GM19328 (cell line): ENCODE data around the gene MPND.
A peak's percentile ranks its signal among the peaks of the same experiment; 100 is the strongest.
"Not testable (repeated sequence)": the region's sequence is repeated elsewhere in the genome, so short reads cannot be mapped to it uniquely, and the experiment has no call there.

Experiments used
- ATAC-seq: cut with Tn5 transposase; IDR thresholded peaks from one replicate; pipeline ENCODE4 v1.9.1; 2021; ENCODE audit warnings: mild to moderate bottlenecking, moderate library complexity; ENCODE audit not compliant: unreplicated experiment

The MPND gene

DNA sequence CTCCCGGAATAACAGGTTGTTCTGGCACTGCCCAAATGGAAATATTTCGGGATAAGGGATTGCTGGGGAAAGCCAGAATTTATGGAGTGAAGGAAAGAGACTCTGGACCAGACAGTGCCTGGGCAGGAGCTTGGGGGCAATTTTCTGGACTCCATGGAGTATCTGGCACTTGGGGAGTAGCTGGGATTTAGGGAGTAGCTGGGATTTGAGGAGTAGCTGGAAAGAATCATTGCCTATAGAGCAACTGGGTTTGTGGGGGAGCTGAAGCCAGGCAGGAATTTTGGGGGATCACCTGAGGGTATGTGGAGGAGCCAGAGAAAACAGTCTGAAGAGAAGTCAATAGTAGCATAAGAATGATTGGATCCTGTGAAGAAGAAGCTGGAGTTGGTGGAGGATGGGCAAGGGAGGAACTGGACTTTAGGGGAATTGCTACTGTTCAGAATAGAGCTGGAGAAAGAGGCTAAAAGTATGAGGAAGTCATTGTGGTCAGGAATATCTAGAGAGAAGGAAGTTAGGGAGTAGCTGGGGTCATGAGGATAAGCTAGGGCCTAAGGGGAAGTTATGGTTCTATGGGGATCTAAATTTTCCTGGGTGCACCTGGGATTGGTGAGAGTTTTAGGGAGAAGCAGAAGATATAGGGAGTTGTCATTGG lies 24.2 kb upstream of the MPND start:
- no peak for ATAC-seq

DNA sequence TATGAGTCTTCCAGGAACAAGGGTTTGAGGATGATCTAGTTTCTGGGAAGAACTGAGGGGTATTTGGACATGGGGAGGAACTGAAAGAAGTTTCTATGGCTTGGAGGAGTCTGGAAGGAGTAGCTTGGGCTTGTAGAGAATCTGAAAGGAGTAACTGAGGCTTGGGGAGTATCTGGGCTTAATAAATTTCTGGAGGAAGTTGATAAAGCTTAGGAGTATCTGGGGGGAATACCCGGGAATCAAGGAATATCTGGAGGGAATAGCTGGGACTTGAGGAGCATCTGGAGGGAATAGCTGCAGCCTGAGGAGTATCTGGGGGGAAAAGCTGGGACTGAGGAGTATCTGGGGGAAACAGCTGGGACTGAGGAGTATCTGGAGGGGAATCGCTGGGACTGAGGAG lies 22.9 kb upstream of the MPND start:
- ATAC-seq = no peak

DNA sequence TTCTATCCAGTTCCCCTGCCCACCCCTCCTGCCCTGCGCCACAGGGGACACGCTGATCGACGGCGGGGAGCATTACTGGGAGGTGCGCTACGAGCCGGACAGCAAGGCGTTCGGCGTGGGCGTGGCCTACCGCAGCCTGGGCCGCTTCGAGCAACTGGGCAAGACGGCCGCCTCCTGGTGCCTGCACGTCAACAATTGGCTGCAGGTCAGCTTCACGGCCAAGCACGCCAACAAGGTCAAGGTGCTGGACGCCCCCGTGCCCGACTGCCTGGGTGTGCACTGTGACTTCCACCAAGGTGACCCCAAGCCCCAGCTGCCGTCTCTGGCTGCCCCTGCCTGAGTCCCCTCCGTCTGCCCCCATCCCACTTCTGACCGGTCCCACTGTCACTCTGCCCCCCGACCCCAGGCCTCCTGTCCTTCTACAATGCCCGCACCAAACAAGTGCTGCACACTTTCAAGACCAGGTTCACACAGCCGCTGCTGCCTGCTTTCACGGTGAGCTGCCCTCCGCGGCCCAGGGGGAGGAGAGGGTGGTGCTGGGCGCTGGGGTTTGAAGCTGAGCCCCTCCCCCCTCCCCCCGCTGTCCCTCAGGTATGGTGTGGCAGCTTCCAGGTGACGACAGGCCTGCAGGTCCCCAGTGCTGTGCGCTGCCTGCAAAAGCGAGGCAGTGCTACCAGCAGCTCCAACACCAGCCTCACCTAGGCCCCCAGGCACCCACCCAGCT lies 20.3 kb upstream of the MPND start:
- no peak for ATAC-seq

DNA sequence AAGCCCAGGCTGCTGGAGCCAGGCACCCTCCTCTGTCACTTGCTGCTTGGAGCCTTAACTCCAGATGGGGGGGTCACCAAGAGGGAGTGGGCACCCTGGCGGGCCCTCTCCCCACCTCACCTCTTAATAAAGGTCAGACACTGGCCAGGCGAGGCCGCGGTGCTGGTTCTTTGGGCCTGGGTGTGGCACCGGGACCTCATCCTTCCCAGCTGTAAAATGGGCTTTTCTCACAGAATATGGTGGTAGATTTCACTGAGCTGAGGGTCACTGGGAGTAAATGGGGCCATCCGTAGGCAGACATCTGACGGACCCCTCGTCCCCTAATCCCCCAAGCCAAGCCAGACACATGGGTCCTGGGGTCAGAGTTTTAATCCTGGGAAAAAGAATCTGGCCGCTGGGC lies 19.7 kb upstream of the MPND start:
- ATAC-seq = no peak

DNA sequence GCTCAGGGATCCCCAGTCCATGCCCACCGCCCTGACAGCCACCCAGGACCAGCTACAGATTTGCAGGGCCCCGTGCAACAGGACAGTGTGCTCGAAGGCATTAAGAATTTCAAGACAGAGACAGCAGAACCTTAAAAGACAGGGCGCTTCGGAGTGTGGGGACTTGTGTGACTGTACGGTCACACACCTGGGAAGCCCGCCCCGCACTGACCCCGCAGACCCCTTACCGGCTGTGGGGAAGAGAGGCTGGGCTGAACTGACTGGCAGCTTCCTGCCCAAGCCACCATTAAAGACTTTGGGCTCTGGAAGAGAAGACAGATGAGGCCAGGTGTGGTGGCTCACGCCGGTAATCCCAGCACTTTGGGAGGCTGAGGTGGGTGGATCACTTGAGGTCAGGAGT lies 19.1 kb upstream of the MPND start:
- no peak for ATAC-seq

DNA sequence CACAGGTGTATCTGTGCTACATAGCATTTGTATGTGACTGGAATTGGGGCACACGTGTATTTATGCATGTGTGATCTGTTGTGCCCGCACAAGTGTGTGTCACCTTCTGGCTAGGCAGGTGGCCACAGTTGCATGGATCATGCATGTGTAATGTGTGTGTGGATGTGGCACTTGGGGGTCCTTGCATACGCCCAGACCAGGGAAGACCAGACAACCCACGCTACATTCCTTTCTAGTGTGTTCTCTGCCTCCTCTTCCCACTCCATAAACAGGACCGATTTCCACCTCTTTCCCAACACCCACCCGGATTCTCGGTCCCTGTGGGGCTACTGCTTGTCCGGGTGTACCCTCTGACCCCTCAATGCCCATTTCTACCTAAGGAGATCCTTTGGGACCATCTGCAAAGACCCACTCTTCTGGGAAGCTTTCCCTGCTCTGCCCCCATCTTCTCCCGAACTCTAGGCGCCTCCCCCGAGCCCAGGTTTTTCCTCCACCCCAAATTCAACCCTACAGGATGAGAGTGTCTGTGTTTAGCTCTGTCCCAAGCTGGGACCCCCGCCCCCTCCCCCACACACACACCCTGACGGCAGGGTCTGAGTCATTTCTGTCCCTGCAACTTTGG lies 17.0 kb upstream of the MPND start:
- no peak for ATAC-seq

DNA sequence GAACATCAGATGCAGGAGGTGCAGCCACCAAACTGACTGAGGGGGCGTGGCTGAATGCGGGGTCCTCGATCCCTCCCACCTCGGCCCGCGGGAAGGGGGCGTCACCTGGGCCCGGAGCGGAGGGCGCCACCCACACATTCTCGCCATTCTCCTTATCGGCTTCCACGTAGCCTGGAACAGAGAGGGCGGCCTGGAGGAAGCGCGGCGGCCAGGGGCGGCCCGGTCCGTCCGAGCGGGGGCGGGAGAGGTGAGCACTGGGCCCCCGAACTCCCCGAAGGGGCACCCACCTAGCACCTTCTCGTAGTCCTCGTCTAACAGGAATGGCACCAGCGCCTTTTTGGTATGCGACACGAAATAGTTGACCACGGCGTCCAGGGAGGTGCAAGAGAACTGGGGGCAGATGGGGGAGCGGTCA lies 16.5 kb upstream of the MPND start:
- no peak for ATAC-seq

DNA sequence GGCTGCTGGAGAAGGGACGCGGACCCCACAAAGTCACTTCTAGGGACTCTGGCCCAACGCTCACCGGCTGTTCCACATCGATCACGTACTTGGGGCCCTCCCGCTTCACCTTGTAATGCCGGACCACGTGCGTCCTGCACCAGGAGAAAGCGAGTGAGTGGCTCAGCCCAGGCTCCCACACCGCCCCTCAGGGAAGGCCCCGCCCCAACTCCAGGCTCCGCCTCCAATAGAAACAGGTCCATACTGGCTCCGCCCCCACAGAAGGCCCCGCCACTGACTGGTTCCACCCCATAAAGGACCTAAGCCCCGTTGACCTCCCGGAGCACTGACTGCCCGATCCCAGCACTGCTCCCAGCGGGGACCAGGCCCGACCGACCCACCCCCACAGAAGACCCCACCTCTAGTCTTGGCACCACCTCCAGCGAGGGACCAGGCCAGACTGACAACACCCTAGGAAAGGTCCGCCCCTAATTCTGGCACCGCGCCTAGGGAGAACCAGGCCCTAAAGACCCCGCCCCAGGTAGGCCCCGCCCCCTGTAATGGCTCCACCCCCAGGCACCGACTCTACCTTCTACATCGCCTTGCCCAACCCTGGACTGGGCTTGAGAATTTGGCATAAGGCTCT lies 16.0 kb upstream of the MPND start:
- ATAC-seq = no peak

DNA sequence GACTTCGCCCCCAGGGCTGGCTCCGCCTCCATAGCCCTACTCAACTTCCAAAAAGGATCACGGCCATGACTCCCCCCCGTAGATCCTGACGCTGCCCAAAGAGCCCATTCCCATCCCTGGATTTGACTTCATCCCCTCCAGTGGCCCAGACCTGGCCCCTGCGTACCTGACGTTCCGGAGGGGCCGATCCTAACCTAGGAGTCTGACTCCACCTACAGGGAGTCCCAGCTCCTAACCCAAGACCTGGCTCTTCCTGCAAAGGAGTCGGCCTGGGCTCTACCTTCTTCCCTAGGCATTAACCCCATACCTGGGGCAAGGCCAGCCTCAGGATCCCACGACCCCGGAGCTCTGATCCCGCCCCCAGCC lies 15.5 kb upstream of the MPND start:
- ATAC-seq = no peak

DNA sequence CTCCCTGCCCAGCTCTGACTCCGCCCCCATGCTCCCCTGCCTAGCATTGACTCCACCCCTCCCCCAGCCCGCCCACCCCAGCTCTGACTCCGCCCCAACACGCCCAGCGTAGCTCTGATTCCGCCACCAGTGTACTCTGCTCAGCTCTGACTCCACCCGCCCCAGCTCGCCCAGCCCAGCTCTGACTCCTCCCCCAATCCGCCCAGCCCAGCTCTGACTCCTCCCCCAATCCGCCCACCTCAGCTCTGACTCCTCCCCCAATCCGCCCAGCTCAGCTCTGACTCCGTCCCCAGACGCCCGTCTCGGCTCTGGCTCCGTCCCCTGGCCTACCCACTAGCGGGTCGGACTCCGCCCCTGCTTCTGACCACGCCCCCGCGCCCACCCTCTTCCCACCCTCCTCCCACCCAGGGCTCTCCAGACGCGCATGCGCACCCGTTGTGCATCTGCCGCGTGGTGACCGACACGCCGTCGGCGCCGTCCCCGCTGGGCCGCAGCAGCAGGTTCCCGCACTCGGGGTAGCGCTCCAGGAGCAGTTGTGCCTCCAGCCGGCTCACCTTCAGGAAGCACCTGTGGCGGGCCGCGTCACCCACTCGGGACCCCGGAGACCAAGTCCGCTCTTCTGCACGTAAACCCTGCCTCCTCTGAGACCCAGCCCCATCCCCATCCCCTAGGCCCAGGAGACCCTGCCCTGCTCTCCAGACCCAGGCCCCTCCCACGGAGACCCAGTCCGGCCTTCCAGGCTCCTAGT lies 14.9 kb upstream of the MPND start:
- peak; percentile 81 for ATAC-seq

DNA sequence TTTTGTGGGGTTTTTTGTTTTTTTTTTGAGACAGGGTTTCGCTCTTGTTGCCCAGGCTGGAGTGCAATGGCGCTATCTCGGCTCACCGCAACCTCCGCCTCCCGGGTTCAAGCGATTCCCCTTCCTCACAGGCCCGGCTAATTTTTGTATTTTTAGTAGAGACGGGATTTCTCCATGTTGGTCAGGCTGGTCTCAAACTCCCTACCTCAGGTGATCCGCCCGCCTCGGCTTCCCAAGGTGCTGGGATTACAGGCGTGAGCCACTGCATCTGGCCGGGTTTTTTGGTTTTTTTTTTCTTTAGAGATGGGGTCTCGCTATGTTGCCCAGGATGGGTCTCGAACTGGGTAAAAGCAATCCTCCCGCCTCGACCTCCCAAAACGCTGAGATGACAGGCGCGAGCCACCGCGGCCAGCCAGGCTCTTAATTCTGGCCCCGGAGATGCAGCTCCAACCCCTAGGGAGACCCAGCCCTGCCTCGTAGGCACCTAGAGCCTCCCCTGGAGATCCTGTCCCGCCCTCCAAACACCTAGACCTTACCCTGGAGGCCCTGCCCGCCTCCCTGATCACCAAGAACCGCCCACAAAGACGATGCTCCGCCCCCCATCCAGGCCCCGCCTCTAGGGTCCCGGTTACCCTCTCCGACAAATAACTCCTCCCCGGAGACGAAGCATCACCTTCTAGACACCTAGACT lies 14.2 kb upstream of the MPND start:
- not testable (repeated sequence) for ATAC-seq

DNA sequence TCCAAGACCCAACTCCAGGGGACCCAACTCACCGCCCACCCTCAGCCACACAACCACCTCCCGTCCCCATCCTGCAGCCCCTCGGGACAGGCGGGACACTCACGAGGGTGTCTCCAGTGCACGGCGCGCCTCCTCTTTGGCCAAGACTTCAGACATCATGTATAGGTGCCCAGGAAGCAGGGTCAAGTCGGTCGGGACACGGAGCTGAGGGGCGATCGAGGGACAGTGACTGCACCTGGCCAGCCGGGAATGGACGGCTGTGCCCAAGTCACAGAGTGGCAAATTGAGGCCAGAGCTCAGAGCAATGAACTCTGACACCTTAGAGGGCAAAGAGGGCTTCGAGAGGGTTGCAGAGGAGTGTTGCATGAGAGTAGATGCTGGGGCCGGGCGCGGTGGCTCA lies 13.5 kb upstream of the MPND start:
- ATAC-seq = no peak

DNA sequence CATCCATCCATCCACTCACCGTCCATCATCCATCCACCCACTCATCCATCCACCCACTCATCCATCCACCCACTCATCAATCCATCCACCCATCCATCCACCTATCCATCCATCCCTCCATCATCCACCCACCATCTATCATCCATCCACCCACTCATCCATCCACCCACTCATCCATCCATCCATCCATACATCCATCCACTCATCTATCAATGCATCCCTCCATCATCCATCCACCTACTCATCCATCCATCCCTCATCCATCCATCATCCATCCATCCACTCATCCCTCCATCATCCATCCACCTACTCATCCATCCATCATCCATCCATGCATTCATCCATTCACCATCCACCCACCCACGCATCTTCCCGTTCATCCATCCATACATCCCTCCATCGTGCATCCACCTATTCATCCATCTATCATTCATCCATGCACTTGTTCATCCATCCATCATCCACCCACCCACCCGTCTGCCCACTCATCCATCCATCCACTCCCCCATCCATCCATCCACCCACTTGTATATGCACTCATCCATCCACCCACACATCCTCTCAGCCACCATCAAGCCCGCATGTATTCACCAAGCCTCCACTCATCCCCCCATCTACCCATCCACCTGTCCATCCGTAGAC lies 8.3 kb upstream of the MPND start:
- no peak for ATAC-seq

DNA sequence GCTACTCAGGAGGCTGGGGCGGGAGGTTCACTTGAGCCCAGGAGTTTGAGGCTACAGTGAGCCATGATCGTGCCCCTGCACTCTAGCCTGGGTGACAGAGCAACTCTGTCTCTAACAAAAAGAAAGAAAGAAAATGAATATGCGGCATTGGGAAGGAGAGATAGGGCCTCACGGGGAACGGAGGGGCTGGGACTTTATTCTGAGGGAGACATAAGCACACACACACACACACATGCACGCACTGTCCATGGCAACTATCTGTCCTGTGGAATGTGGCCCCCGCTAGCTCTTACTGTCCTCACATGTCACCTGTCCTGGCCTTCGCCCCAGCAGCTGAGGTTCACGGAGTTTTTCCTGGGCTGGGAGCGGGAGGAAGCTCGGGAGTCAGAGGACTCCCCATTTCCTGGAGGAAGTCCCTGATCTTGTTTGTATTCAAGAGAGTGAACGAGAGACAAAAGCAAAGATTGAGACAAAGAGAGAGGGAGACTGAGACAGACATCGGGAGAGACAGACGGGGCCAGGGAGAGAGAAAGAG lies 5.4 kb upstream of the MPND start:
- no peak for ATAC-seq

DNA sequence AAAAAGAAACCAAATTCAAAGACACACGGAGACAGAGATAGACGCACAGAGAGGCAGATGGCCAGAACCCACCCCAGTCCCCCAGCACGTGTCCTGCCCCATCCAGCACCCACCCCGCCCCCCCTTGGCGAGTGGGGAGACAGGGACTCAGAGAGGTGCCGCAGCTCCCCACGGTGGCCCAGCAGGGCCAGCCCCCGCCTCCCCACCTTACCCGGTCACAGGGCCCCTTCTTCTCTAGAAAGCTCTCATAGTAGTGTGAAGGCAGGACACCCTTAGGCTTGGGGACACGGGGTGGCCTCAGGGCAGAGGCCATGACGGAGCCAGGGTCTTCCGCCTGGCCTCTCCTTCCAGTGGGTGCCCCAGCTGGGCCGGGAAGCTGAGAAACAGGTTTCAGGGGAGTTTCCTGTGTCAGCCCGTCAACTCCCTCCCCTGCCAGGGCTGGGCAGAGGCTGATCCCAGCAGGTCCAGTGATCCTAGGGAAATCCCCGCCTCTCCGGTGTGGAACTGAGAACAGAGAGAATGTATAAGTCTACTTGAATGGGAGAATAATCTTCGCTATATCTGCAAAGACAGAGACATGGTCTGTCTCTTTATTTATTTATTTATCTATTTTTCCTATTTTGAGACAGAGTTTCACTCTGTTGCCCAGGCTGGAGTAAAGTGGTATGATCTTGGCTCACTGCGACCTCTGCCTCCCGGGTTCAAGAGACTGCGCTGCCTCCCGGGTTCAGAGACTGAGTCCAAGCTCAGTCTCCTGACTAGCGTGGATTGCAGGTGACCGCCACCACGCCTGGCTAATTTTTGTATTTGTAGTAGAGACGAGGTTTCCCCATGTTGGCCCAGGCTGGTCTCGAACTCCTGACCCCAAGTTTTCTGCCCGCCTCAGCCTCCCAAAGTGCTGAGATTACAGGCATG lies 4.7 kb upstream of the MPND start, which contains the start of gene STAP2:
STAP2 (minus strand) TSS at position 387 of the 915 bp plus-strand sequence; CDS start at position 313, 74 bp downstream.
- no peak for ATAC-seq

DNA sequence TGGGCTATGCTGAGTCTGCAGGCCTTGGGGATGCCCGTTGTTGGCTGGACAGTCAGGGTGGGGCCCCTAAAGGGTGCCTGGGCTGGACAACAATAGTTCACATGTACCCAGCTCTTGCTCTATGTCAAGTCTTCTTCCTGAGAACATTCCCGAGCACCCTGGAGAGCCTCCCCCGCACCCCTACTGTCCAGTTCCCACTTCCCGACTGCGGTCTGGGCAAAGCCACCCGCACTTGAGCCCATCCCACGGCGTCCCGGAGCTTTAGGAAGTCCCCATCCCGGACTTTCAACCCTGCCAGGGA lies 1.1 kb upstream of the MPND start:
- no peak for ATAC-seq

DNA sequence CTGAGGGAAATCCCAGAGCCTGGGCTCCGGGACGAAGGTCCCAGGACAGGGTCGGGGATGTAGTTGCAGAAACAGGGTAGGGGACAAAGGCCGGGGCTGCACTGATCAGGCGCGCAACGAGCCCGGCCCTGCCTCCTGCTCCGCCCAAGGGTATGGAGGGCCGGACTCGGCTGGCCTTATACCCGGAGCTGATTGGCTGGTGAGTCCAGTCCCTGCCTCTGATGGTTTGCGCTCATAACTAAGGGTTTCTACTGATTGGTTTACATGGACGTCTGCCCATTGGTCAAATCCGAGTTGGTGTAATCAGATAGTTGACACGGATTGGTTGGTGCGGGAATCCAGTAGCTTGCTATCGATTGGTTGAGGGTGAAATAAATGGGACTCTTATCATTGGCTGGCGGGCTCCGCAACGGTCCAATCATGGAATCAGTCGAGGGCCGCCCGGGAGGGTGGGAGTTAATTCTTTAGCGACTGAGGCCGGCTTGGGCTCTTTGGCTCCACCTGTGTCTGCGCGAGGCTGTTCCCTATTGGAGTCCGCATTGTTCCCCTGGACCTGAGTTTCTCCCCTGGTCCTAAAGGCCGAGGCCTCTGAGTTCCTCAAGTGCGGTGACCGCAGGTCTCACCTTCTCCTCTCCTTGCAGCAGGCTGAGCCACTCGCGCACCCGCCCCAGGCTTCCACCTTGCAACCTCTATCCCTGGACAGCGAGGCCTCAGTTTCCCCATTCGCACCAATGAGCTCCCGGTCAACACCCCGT lies 570 bp upstream of the MPND start:
- peak; percentile 89 for ATAC-seq

DNA sequence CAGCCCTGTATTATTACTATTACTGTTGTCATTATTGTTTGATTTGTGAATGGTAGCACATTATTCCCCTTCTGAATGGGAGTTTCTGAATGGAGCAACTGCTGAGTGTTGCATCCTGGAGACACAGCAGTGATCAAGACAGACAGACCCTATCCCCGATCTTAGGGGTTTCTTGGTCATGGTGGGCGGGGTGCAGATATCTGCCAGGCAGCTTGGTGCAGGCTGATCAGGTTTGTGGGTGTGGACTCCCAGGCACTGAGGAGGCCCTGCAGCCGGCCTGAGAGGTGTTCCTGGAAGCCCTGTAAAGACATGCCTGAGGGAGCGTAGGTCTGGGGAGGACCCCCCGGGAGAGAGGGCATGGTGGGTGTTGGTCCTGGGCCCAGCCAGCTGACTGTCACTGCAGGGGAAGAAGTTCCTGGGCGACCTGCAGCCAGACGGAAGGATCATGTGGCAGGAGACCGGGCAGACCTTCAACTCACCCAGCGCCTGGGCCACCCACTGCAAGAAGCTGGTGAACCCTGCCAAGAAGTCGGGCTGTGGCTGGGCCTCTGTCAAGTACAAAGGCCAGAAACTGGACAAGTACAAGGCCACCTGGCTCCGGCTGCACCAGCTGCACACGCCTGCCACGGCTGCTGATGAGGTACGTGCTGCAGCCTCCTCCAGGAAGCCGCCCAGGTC lies 2.1 kb downstream of the MPND start:
- ATAC-seq = no peak
